ENCODE measurements around the gene S100Z. TPM values are rescaled to one million over a fixed set of nuclear protein-coding genes. Genes with fewer than 3 reads are reported as not detected.
"Not testable (repeated sequence)": the region's sequence is repeated elsewhere in the genome, so short reads cannot be mapped to it uniquely, and the experiment has no call there.

Gene S100Z
- total RNA-seq, 1 donor from 2014 or later = not detected

DNA sequence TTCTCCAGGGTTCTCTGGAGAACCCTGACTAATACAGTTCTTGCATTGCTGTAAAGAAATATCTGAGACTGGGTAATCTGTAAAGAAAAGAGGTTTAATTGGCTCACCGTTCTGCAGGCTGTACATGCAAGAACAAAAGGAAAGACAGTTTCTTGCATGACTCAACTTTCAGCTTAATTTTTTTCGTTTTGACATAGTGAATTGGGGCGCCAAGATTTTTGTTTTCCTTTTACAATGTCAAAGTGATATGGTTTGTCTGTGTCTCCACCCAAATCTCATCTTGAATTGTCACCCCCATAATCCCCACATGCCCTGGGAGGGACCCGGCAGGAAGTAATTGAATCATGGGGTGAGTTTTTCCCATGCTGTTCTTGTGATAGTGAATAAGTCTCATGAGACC, 91.2 kb downstream of the S100Z start:
- H3K36me3 ChIP-seq (ENCODE audit: control insufficient read depth, insufficient read depth, low read length) = no peaks in the 10 kb centered on the region
- no peak overlapping the region for H3K4me3 ChIP-seq (ENCODE audit: low read depth, low read length)
- TF ChIP-seq, protein P1, sequence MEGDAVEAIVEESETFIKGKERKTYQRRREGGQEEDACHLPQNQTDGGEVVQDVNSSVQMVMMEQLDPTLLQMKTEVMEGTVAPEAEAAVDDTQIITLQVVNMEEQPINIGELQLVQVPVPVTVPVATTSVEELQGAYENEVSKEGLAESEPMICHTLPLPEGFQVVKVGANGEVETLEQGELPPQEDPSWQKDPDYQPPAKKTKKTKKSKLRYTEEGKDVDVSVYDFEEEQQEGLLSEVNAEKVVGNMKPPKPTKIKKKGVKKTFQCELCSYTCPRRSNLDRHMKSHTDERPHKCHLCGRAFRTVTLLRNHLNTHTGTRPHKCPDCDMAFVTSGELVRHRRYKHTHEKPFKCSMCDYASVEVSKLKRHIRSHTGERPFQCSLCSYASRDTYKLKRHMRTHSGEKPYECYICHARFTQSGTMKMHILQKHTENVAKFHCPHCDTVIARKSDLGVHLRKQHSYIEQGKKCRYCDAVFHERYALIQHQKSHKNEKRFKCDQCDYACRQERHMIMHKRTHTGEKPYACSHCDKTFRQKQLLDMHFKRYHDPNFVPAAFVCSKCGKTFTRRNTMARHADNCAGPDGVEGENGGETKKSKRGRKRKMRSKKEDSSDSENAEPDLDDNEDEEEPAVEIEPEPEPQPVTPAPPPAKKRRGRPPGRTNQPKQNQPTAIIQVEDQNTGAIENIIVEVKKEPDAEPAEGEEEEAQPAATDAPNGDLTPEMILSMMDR (IDR thresholded peaks at IDR 0.05; ENCODE audit: insufficient read depth, low read length, poor library complexity, severe bottlenecking) = no peak
- no peaks in the 10 kb centered on the region for H3K27me3 ChIP-seq (ENCODE audit: control insufficient read depth, insufficient read depth, low read length)
- no peak for DNase-seq (ENCODE audit: low read depth)

DNA sequence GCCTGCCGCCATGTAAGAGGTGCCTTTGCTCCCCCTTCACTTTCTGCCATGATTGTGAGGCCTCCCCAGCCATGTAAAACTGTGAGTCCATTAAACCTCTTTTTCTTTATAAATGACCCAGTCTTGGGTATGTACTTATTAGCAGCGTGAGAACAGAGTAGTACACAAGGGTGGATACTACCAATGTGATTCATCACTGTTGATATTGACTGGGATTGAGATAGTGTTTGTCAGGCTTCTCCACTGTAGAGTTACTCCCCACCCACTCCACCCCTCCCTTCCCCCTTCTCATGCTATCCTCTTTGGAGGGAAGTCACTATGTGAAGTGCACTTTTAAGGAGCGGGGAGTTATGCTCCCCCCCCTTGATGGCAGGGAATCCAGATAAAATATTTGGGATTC, 91.6 kb downstream of the S100Z start:
- TF ChIP-seq, protein P1 (IDR thresholded peaks at IDR 0.05; ENCODE audit: insufficient read depth, low read length, poor library complexity, severe bottlenecking) = no peak
- Histone ChIP-seq H3K4me3 (ENCODE audit: low read depth, low read length) (no peak overlapping the region), H3K36me3 (ENCODE audit: control insufficient read depth, insufficient read depth, low read length) (no peaks in the 10 kb centered on the region), H3K27me3 (ENCODE audit: control insufficient read depth, insufficient read depth, low read length) (no peaks in the 10 kb centered on the region)
- DNase-seq (ENCODE audit: low read depth) = no peak

DNA sequence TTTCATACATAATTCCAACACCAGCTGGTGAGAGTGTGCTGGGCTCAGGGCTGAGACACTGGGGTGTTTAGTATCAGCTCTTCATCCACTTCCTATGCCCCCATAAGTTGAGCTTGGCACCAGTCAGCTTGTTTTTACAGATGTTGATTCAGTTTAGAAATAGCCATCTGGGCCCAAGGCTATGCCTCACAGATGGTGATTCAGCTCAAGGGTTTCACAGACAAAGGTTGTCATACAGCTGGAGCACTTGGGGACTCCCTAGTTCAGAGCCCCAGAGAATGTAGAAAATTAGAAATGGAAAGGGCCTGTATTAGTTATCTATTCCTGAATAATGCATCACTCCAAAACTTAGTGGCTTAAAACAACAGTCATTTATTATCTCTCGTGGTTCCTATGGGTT, 92.8 kb downstream of the S100Z start:
- TF ChIP-seq, protein P1 (IDR thresholded peaks at IDR 0.05; ENCODE audit: insufficient read depth, low read length, poor library complexity, severe bottlenecking) = no peak
- Histone ChIP-seq H3K36me3 (ENCODE audit: control insufficient read depth, insufficient read depth, low read length) (no peaks in the 10 kb centered on the region), H3K27me3 (ENCODE audit: control insufficient read depth, insufficient read depth, low read length) (no peaks in the 10 kb centered on the region), H3K4me3 (ENCODE audit: low read depth, low read length) (no peak overlapping the region)
- DNase-seq (ENCODE audit: low read depth) = no peak

DNA sequence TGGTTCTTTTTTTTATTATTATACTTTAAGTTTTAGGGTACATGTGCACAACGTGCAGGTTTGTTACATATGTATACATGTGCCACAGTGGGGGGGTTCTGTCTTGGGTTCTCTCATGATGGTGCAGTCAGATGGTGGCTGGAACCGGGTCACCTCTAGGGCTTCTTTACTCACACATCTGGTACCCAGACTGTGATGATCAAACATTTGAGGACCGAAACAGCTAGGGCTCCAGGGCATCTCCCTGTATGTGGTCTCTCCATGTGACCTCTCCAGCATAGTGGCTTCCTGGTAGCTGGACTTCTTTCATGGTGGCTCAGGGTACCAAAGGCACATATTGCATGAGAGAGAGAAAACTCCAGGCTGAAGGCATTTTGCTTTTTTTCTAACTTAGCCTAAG, 93.2 kb downstream of the S100Z start:
- no peak for DNase-seq (ENCODE audit: low read depth)
- Histone ChIP-seq H3K4me3 (ENCODE audit: low read depth, low read length) (no peak overlapping the region), H3K27me3 (ENCODE audit: control insufficient read depth, insufficient read depth, low read length) (no peaks in the 10 kb centered on the region), H3K36me3 (ENCODE audit: control insufficient read depth, insufficient read depth, low read length) (no peaks in the 10 kb centered on the region)
- TF ChIP-seq, protein P1 (IDR thresholded peaks at IDR 0.05; ENCODE audit: insufficient read depth, low read length, poor library complexity, severe bottlenecking) = no peak

DNA sequence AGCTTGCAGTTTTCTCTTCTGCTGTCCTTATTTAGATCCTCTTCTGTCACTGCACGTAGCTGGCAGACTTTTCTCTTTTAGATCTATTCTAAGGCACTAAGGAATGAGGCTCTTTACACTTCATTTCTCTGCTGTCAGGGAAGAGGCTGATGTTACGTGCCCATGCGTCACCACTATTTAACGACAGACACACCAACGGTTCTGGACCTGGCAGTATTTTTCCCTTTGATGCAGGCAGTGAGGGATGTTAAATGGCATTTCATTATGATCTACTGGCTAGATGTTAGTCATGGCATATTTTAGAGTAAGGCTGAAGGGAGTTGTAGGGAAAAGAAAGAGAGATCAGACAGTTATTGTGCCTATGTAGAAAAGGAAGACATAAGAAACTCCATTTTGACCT, 94.8 kb downstream of the S100Z start:
- TF ChIP-seq, protein P1 (IDR thresholded peaks at IDR 0.05; ENCODE audit: insufficient read depth, low read length, poor library complexity, severe bottlenecking) = no peak
- H3K36me3 ChIP-seq (ENCODE audit: control insufficient read depth, insufficient read depth, low read length) = no peaks in the 10 kb centered on the region
- H3K4me3 ChIP-seq (ENCODE audit: low read depth, low read length) = no peak overlapping the region
- H3K27me3 ChIP-seq (ENCODE audit: control insufficient read depth, insufficient read depth, low read length) = no peaks in the 10 kb centered on the region
- no peak for DNase-seq (ENCODE audit: low read depth)

DNA sequence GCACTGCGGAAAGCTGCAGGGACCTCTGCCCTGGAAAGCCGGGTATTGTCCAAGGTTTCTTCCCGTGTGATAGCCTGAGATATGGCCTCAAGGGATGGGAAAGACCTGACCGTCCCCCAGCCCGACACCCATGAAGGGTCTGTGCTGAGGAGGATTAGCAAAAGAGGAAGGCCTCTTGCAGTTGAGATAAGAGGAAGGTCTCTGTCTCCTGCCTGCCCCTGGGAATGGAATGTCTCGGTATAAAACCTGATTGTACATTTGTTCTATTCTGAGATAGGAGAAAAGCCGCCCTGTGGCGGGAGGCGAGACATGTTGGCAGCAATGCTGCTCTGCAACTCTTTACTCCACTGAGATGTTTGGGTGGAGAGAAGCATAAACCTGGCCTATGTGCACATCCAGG, 95.4 kb downstream of the S100Z start:
- not testable (repeated sequence) for H3K27me3 ChIP-seq (ENCODE audit: control insufficient read depth, insufficient read depth, low read length); H3K4me3 ChIP-seq (ENCODE audit: low read depth, low read length); DNase-seq (ENCODE audit: low read depth); H3K36me3 ChIP-seq (ENCODE audit: control insufficient read depth, insufficient read depth, low read length)

All from kidney epithelial cell (primary cell).